Measurements from ENCODE around the gene PADI4.

The PADI4 gene

GRCh38 chr1:17356387-17357026 is 48.5 kb downstream of the PADI4 start:
- H3K27me3 ChIP-seq, result no peaks in the 10 kb centered on the region
- TF ChIP-seq CTCF (IDR thresholded peaks at IDR 0.05), result no peak
- peaks cover 97% of the 10 kb centered on the region for H3K36me3 ChIP-seq
- H3K4me3 ChIP-seq (ENCODE audit: low read depth in 1 of 2, low read length in 1 of 2), result no peak overlapping the region
- peak overlapping the region; percentile 67 for H3K27ac ChIP-seq
- peaks cover 8% of the 10 kb centered on the region for H3K9me3 ChIP-seq
- H3K4me1 ChIP-seq (ENCODE audit: control insufficient read depth in 1 of 2, insufficient read depth in 1 of 2, low read depth in 1 of 2, low read length in 1 of 2), result no peaks in the 10 kb centered on the region

- Histone ChIP-seq H3K27me3 (no peaks in the 10 kb centered on the region), H3K27ac (peak overlapping the region; percentile 89), H3K9me3 (peaks cover 8% of the 10 kb centered on the region), H3K4me3 (ENCODE audit: low read depth in 1 of 2, low read length in 1 of 2) (no peak overlapping the region), H3K4me1 (ENCODE audit: control insufficient read depth in 1 of 2, insufficient read depth in 1 of 2, low read depth in 1 of 2, low read length in 1 of 2) (no peaks in the 10 kb centered on the region), H3K36me3 (peaks cover 97% of the 10 kb centered on the region)
- no peak for TF ChIP-seq CTCF (IDR thresholded peaks at IDR 0.05)
These were observed 50.6 kb downstream of the PADI4 start for GRCh38 chr1:17358557-17358956.

GRCh38 chr1:17359031-17359430 is 51.0 kb downstream of the PADI4 start:
- Histone ChIP-seq H3K4me1 (ENCODE audit: control insufficient read depth in 1 of 2, insufficient read depth in 1 of 2, low read depth in 1 of 2, low read length in 1 of 2) (peaks cover 0 to under 1% of the 10 kb centered on the region in 2 experiments), H3K9me3 (peaks cover 8% of the 10 kb centered on the region), H3K27ac (peak overlapping the region; percentile 89), H3K4me3 (ENCODE audit: low read depth in 1 of 2, low read length in 1 of 2) (no peak overlapping the region), H3K27me3 (no peaks in the 10 kb centered on the region), H3K36me3 (peaks cover 97% of the 10 kb centered on the region)
- TF ChIP-seq CTCF (IDR thresholded peaks at IDR 0.05), result no peak

GRCh38 chr1:17359808-17360207 is 51.8 kb downstream of the PADI4 start:
- peaks cover 92% of the 10 kb centered on the region for H3K36me3 ChIP-seq
- no peaks in the 10 kb centered on the region for H3K27me3 ChIP-seq
- peaks cover 6 to 8% of the 10 kb centered on the region in 2 experiments for H3K4me1 ChIP-seq (ENCODE audit: control insufficient read depth in 1 of 2, insufficient read depth in 1 of 2, low read depth in 1 of 2, low read length in 1 of 2)
- H3K27ac ChIP-seq, result peak overlapping the region; percentile 89
- H3K9me3 ChIP-seq, result peaks cover 8% of the 10 kb centered on the region
- no peak for TF ChIP-seq CTCF (IDR thresholded peaks at IDR 0.05)
- H3K4me3 ChIP-seq (ENCODE audit: low read depth in 1 of 2, low read length in 1 of 2), result no peak overlapping the region

GRCh38 chr1:17360272-17360956 is 52.4 kb downstream of the PADI4 start:
- Histone ChIP-seq H3K27me3 (no peaks in the 10 kb centered on the region), H3K27ac (peak overlapping the region; percentile 89), H3K9me3 (peaks cover 8% of the 10 kb centered on the region), H3K36me3 (peaks cover 86% of the 10 kb centered on the region), H3K4me3 (ENCODE audit: low read depth in 1 of 2, low read length in 1 of 2) (no peak overlapping the region), H3K4me1 (ENCODE audit: control insufficient read depth in 1 of 2, insufficient read depth in 1 of 2, low read depth in 1 of 2, low read length in 1 of 2) (peaks cover 12 to 14% of the 10 kb centered on the region in 2 experiments)
- no peak for TF ChIP-seq CTCF (IDR thresholded peaks at IDR 0.05)
